ENCODE results near the gene ASXL1. TPM values are rescaled to one million over a fixed set of nuclear protein-coding genes. Genes with fewer than 3 reads are reported as not detected.
A peak's percentile ranks its signal among the peaks of the same experiment; 100 is the strongest.

ASXL1 gene
- total and polyA plus RNA-seq, 4 donors, result 24.2 to 96.4 (median 44.4) TPM

DNA sequence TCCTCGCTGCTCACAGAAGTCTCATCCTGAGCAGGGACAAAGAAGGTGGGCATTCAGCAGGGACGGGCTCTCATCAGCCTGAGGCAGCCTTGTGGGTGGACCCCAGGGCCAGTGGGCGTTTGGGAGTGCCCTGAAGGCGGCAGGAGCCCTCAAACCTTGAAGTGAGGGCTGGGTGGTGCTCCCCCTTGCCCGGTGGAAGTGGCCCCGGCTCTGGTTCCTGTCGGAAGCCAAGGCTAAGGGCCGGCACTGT lies 116.5 kb downstream of the ASXL1 start:
- no peak overlapping the region for H3K9ac ChIP-seq (ENCODE audit: insufficient read depth in 1 of 2, low read length in 2 of 2)
- no peak overlapping the region for H3K4me3 ChIP-seq
- H3K27ac ChIP-seq (ENCODE audit: low read depth in 1 of 2, low read length in 1 of 2), result peak overlapping the region; percentile 80 to 91
- no peak for DNase-seq
- H3K9me3 ChIP-seq (ENCODE audit: control insufficient read depth in 4 of 4, insufficient read depth in 3 of 4, low read length in 3 of 4), result no peaks in the 10 kb centered on the region
- no peaks in the 10 kb centered on the region for H3K27me3 ChIP-seq (ENCODE audit: control insufficient read depth in 3 of 3, insufficient read depth in 3 of 3, low read length in 2 of 3)
- no peak for ATAC-seq (ENCODE audit: insufficient read depth, low FRiP score)
- TF ChIP-seq, protein P1, sequence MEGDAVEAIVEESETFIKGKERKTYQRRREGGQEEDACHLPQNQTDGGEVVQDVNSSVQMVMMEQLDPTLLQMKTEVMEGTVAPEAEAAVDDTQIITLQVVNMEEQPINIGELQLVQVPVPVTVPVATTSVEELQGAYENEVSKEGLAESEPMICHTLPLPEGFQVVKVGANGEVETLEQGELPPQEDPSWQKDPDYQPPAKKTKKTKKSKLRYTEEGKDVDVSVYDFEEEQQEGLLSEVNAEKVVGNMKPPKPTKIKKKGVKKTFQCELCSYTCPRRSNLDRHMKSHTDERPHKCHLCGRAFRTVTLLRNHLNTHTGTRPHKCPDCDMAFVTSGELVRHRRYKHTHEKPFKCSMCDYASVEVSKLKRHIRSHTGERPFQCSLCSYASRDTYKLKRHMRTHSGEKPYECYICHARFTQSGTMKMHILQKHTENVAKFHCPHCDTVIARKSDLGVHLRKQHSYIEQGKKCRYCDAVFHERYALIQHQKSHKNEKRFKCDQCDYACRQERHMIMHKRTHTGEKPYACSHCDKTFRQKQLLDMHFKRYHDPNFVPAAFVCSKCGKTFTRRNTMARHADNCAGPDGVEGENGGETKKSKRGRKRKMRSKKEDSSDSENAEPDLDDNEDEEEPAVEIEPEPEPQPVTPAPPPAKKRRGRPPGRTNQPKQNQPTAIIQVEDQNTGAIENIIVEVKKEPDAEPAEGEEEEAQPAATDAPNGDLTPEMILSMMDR (IDR thresholded peaks at IDR 0.05; ENCODE audit: control extremely low read depth, extremely low read depth), result no peak
- 15 to 20% methylated on average over 8 of the region's 8 CpGs for WGBS, 2 donors
- H3K4me1 ChIP-seq (ENCODE audit: control insufficient read depth in 5 of 5, insufficient read depth in 5 of 5, low read length in 5 of 5), result peaks cover 6 to 73% (median 50%) of the 10 kb centered on the region in 5 donors
- peaks cover 0 to 11% (median 3%) of the 10 kb centered on the region in 4 donors for H3K36me3 ChIP-seq (ENCODE audit: control insufficient read depth in 4 of 4, insufficient read depth in 4 of 4, low read length in 4 of 4)

DNA sequence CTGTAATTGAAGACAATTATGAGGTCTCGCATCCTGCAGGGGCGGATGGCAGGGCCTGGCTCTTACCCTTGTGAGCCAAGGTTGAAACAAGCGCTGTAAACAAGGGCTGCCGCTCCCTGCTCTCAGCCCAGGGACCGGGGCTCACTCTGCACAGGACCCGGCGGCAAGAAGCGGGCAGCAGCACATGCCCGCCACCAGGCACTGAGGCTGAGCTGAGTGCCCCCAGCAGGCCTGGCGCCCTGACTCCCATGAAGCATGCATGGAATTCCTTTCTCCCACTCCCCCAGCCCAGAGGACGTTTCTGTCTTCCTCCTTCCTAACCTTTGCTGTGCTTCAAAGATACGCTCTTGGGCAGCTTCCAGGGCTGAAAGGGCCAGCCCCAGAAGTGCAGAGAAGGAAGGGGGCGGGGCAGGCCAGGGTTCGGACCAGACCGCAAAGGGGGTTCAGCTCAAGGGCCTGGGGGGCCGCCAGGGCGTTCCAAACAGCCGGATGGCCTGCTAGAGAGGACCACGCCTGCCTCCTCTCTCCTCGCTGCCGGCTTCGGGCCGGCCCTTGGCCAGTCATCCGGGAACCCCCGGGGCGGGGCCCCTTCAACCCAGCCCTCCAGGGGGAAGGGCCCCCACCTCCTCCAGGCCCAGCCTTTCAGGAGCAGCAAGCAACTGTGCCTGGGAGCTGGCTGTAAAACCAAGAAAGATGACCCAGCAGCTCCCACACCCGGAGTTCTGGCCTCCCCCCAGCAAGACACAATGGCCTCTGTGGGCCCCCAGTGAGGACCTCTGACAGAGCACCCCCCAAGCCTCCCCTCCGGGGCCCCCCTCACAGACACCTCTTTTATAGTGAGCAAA lies 117.1 kb downstream of the ASXL1 start:
- H3K4me1 ChIP-seq (ENCODE audit: control insufficient read depth in 5 of 5, insufficient read depth in 5 of 5, low read length in 5 of 5), result peaks cover 6 to 78% (median 54%) of the 10 kb centered on the region in 5 donors
- ATAC-seq (ENCODE audit: insufficient read depth, low FRiP score), result peak; percentile 91

DNA sequence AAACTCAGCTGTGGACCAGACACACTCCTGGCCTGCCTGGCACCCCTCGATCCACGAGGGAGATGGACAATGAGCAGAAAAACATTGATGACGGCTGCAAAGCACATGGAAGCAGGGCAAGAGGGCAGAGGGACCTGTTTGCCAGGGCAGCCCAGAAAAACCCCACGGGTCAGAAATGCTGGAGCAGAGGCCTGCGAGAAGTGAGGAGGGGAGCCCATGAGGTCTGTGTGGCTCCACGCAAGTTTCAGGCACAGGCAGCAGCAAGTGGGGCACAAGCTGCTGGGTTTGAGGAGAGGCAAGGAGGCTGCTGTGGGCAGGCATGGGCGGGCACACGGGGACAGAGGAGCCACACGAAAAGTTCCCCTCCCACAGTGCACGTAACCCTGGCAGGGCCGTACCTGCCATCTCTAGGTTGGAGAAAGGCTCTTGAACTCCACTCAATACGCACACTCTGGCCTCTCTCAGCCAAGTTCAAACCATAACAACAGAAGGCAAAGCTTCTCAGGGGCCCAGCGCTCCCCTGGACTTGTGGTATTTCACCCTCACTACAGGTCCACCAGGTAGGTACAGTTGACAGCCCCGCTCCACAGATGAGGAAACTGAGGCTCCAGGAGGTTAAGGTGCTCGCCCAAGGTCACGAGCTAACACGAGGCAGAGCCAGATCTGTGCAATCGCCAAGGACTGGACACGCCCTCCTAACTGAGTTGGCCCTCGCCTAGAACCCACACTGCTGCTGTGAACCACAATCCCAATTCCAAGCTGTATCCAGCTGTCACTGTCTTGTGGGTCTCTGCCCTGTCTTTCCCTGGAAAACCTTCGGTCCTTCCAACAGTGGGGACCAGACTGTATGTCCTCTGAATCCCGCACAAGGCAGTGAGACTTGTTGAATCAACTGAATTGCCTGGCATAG lies 118.8 kb downstream of the ASXL1 start:
- Histone ChIP-seq H3K4me3 (no peak overlapping the region), H3K36me3 (ENCODE audit: control insufficient read depth in 4 of 4, insufficient read depth in 4 of 4, low read length in 4 of 4) (peaks cover 0 to 7% (median 3%) of the 10 kb centered on the region in 4 donors), H3K27ac (ENCODE audit: low read depth in 1 of 2, low read length in 1 of 2) (peak overlapping the region in 1 of 2 donors; percentile 91), H3K9ac (ENCODE audit: insufficient read depth in 1 of 2, low read length in 2 of 2) (peak overlapping the region in 1 of 2 donors; percentile 50), H3K4me1 (ENCODE audit: control insufficient read depth in 5 of 5, insufficient read depth in 5 of 5, low read length in 5 of 5) (peaks cover 6 to 94% (median 62%) of the 10 kb centered on the region in 5 donors), H3K27me3 (ENCODE audit: control insufficient read depth in 3 of 3, insufficient read depth in 3 of 3, low read length in 2 of 3) (no peaks in the 10 kb centered on the region), H3K9me3 (ENCODE audit: control insufficient read depth in 4 of 4, insufficient read depth in 3 of 4, low read length in 3 of 4) (no peaks in the 10 kb centered on the region)
- ATAC-seq (ENCODE audit: insufficient read depth, low FRiP score) (no peak), DNase-seq (peak; percentile 21 to 60 (median 52))
- TF ChIP-seq, protein P1 (IDR thresholded peaks at IDR 0.05; ENCODE audit: control extremely low read depth, extremely low read depth), result no peak
- WGBS, 2 donors, result 46 to 65% methylated on average over 22 of the region's 22 CpGs

More for the DNA sequence above, 117.1 kb downstream of the ASXL1 start:
- Histone ChIP-seq H3K9ac (ENCODE audit: insufficient read depth in 1 of 2, low read length in 2 of 2) (no peak overlapping the region), H3K9me3 (ENCODE audit: control insufficient read depth in 4 of 4, insufficient read depth in 3 of 4, low read length in 3 of 4) (no peaks in the 10 kb centered on the region), H3K4me3 (no peak overlapping the region), H3K36me3 (ENCODE audit: control insufficient read depth in 4 of 4, insufficient read depth in 4 of 4, low read length in 4 of 4) (peaks cover 0 to 11% (median 3%) of the 10 kb centered on the region in 4 donors), H3K27me3 (ENCODE audit: control insufficient read depth in 3 of 3, insufficient read depth in 3 of 3, low read length in 2 of 3) (no peaks in the 10 kb centered on the region), H3K27ac (ENCODE audit: low read depth in 1 of 2, low read length in 1 of 2) (peak overlapping the region; percentile 80 to 91)
- DNase-seq, result peak; percentile 97 to 98 (median 98)
- WGBS, 2 donors, result 6 to 9% methylated on average over 28 of the region's 28 CpGs
- TF ChIP-seq, protein P1 (IDR thresholded peaks at IDR 0.05; ENCODE audit: control extremely low read depth, extremely low read depth), result no peak

Measured in lung (tissue), 12 donors.